ENCODE data around the gene RB1.

DNA sequence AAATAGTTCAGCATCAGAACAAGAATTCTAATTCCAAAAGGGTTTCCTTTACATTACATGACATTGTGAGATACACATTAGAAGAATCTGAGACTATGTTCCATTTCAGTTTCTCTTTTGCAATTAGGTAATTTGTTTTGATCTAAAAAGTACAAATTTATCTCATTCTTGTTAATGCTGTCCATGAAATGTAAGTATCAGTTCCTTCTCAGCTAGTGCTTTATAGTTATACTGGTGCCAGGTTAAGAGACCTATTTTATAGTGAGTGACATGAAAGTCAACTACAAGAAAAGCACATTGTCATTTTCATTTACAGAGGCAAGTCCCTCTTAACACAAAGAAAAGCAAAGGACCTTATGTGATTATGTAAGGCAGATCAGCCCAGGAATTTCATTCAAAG lies 185.4 kb downstream of the RB1 start:
- TF ChIP-seq, protein P1, sequence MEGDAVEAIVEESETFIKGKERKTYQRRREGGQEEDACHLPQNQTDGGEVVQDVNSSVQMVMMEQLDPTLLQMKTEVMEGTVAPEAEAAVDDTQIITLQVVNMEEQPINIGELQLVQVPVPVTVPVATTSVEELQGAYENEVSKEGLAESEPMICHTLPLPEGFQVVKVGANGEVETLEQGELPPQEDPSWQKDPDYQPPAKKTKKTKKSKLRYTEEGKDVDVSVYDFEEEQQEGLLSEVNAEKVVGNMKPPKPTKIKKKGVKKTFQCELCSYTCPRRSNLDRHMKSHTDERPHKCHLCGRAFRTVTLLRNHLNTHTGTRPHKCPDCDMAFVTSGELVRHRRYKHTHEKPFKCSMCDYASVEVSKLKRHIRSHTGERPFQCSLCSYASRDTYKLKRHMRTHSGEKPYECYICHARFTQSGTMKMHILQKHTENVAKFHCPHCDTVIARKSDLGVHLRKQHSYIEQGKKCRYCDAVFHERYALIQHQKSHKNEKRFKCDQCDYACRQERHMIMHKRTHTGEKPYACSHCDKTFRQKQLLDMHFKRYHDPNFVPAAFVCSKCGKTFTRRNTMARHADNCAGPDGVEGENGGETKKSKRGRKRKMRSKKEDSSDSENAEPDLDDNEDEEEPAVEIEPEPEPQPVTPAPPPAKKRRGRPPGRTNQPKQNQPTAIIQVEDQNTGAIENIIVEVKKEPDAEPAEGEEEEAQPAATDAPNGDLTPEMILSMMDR (IDR thresholded peaks at IDR 0.05 in 2 of 3, conservative IDR thresholded peaks at IDR 0.05 in 1 of 3; ENCODE audit: borderline replicate concordance in 1 of 3, insufficient read depth in 1 of 3, low read depth in 2 of 3, low read length in 2 of 3), result no peak
- TF ChIP-seq SIN3A (IDR thresholded peaks at IDR 0.05; ENCODE audit: low read depth), result no peak
- TF ChIP-seq JUND (IDR thresholded peaks at IDR 0.05), result no peak
- no peak for TF ChIP-seq SP1 (IDR thresholded peaks at IDR 0.05; ENCODE audit: low read depth)
- no peak for TF ChIP-seq SRF (IDR thresholded peaks at IDR 0.05; ENCODE audit: low read depth)
- TF ChIP-seq CEBPB (IDR thresholded peaks at IDR 0.05; ENCODE audit: low read depth), result no peak
- TF ChIP-seq POLR2A (IDR thresholded peaks at IDR 0.05; ENCODE audit: borderline replicate concordance, extremely low read depth, insufficient read depth, insufficient read length), result no peak
- TF ChIP-seq, protein P2, sequence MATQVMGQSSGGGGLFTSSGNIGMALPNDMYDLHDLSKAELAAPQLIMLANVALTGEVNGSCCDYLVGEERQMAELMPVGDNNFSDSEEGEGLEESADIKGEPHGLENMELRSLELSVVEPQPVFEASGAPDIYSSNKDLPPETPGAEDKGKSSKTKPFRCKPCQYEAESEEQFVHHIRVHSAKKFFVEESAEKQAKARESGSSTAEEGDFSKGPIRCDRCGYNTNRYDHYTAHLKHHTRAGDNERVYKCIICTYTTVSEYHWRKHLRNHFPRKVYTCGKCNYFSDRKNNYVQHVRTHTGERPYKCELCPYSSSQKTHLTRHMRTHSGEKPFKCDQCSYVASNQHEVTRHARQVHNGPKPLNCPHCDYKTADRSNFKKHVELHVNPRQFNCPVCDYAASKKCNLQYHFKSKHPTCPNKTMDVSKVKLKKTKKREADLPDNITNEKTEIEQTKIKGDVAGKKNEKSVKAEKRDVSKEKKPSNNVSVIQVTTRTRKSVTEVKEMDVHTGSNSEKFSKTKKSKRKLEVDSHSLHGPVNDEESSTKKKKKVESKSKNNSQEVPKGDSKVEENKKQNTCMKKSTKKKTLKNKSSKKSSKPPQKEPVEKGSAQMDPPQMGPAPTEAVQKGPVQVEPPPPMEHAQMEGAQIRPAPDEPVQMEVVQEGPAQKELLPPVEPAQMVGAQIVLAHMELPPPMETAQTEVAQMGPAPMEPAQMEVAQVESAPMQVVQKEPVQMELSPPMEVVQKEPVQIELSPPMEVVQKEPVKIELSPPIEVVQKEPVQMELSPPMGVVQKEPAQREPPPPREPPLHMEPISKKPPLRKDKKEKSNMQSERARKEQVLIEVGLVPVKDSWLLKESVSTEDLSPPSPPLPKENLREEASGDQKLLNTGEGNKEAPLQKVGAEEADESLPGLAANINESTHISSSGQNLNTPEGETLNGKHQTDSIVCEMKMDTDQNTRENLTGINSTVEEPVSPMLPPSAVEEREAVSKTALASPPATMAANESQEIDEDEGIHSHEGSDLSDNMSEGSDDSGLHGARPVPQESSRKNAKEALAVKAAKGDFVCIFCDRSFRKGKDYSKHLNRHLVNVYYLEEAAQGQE (IDR thresholded peaks at IDR 0.05; ENCODE audit: low read depth), result no peak
- no peak for TF ChIP-seq FOSL1 (IDR thresholded peaks at IDR 0.05; ENCODE audit: low read depth)
- TF ChIP-seq EZH2phosphoT487 (IDR thresholded peaks at IDR 0.05; ENCODE audit: borderline replicate concordance), result no peak
- no peak for TF ChIP-seq MAX (IDR thresholded peaks at IDR 0.05)
- no peak for TF ChIP-seq POLR2AphosphoS5 (IDR thresholded peaks at IDR 0.05; ENCODE audit: low read depth, low read length)
- TF ChIP-seq ZBTB33 (IDR thresholded peaks at IDR 0.05; ENCODE audit: extremely low read depth, insufficient replicate concordance, low read length), result no peak
- no peak for TF ChIP-seq EZH2 (IDR thresholded peaks at IDR 0.05)
